Measurements from ENCODE around the gene PNO1.

DNA sequence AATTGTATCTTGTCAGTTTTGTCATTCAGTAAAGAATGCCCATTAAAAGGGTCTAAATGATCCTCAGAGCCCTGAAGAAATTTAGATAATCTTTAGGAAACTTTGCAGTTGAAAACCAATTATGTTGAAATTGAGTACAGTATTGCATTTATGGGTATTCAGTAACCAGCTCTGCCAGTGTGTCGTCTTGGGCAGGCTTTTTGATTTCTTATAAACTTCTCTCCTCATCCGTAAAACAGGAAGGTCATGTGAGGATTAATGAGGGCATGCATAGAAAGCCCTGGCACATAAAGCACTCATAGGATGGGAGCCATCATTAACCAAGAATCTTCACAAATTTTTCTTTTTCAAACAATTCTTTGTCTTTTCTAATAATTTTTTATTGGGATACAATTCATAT lies 14.8 kb downstream of the PNO1 start:
- TF ChIP-seq, protein P1, sequence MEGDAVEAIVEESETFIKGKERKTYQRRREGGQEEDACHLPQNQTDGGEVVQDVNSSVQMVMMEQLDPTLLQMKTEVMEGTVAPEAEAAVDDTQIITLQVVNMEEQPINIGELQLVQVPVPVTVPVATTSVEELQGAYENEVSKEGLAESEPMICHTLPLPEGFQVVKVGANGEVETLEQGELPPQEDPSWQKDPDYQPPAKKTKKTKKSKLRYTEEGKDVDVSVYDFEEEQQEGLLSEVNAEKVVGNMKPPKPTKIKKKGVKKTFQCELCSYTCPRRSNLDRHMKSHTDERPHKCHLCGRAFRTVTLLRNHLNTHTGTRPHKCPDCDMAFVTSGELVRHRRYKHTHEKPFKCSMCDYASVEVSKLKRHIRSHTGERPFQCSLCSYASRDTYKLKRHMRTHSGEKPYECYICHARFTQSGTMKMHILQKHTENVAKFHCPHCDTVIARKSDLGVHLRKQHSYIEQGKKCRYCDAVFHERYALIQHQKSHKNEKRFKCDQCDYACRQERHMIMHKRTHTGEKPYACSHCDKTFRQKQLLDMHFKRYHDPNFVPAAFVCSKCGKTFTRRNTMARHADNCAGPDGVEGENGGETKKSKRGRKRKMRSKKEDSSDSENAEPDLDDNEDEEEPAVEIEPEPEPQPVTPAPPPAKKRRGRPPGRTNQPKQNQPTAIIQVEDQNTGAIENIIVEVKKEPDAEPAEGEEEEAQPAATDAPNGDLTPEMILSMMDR (IDR thresholded peaks at IDR 0.05), result no peak
- TF ChIP-seq POLR2A (IDR thresholded peaks at IDR 0.05), result no peak
